Karpas-422 (cell line): ENCODE results near the gene PUS10. TPM values are rescaled to one million over a fixed set of nuclear protein-coding genes. Genes with fewer than 3 reads are reported as not detected.
A peak's percentile ranks its signal among the peaks of the same experiment; 100 is the strongest.
"Not testable (repeated sequence)": the region's sequence is repeated elsewhere in the genome, so short reads cannot be mapped to it uniquely, and the experiment has no call there.

Source experiments
- DNase-seq: peaks from one replicate; pipeline ENCODE4 v3.0.0-alpha.2; 2015
- H2AFZ ChIP-seq: fragments of 200-600 bp; sonication (generic); 2 replicates; pipeline ENCODE4 v1.6.1; 2014; ENCODE audit warnings: antibody characterized with exemption, low read length, mixed read lengths
- H3K27ac ChIP-seq: fragments of 200-600 bp; sonication (generic); 2 replicates; pipeline ENCODE4 v1.5.1; 2014; ENCODE audit warnings: mild to moderate bottlenecking, low read length, moderate library complexity
- H3K27me3 ChIP-seq: fragments of 200-600 bp; sonication (generic); 2 replicates; pipeline ENCODE4 v1.6.1; 2014; ENCODE audit warnings: low read length, mixed read lengths
- H3K36me3 ChIP-seq: fragments of 200-600 bp; sonication (generic); 2 replicates; pipeline ENCODE4 v1.6.1; 2014; ENCODE audit warnings: low read length, mixed read lengths; ENCODE audit not compliant: insufficient read depth
- H3K4me1 ChIP-seq: fragments of 200-600 bp; sonication (generic); 2 replicates; pipeline ENCODE4 v1.6.1; 2014; ENCODE audit warnings: mild to moderate bottlenecking, low read length, mixed read lengths
- H3K4me2 ChIP-seq: fragments of 200-600 bp; sonication (generic); 2 replicates; pipeline ENCODE4 v1.6.1; 2014; ENCODE audit warnings: low read length, low read depth, mild to moderate bottlenecking; ENCODE audit not compliant: poor library complexity, severe bottlenecking
- H3K4me3 ChIP-seq: fragments of 200-600 bp; sonication (generic); 2 replicates; pipeline ENCODE4 v1.5.1; 2014; ENCODE audit warnings: mild to moderate bottlenecking, antibody characterized with exemption, low read length, mixed read lengths
- H3K79me2 ChIP-seq: fragments of 200-600 bp; sonication (generic); 2 replicates; pipeline ENCODE4 v1.6.1; 2014; ENCODE audit warnings: mild to moderate bottlenecking, low read length, mixed read lengths
- H3K9ac ChIP-seq: fragments of 200-600 bp; sonication (generic); 2 replicates; pipeline ENCODE4 v1.6.0; 2014; ENCODE audit warnings: low read length
- H3K9me2 ChIP-seq: fragments of 200-600 bp; sonication (generic), shearing (Covaris generic); replicated peaks from 2 replicates; pipeline ENCODE4 v1.6.0; 2014; ENCODE audit warnings: mild to moderate bottlenecking, low read length, moderate library complexity; ENCODE audit not compliant: insufficient read depth
- H3K9me3 ChIP-seq: fragments of 300-700, 200-600 bp; sonication (generic); 2 replicates; pipeline ENCODE4 v1.6.1; 2014; ENCODE audit warnings: low read length, mixed read lengths
- H4K20me1 ChIP-seq: fragments of 200-600 bp; sonication (generic); 2 replicates; pipeline ENCODE4 v1.6.1; 2014; ENCODE audit warnings: mild to moderate bottlenecking, antibody characterized with exemption, low read length, low read depth; ENCODE audit not compliant: insufficient read depth
- total RNA-seq: library from RNA; depleted of rRNA; stranded (reverse); fragments of >200 nt; shearing (Covaris generic); gene quantifications from 2 replicates; pipeline ENCODE4 v1.2.3, GENCODE V29; 2014; ENCODE audit warnings: low replicate concordance

PUS10 gene
- total RNA-seq, 1 experiment from 2014 or later, result 18.8 TPM

GRCh38 chr2:61044636-61045035 lies 26.6 kb upstream of the PUS10 start:
- H3K9me2 ChIP-seq, result no peaks in the 10 kb centered on the region
- H3K27me3 ChIP-seq, result no peaks in the 10 kb centered on the region
- H3K9ac ChIP-seq, result no peak overlapping the region
- H4K20me1 ChIP-seq, result no peaks in the 10 kb centered on the region
- H3K79me2 ChIP-seq, result peaks cover 51% of the 10 kb centered on the region
- no peak for DNase-seq
- H3K4me3 ChIP-seq, result no peak overlapping the region
- H3K4me1 ChIP-seq, result peaks cover 11% of the 10 kb centered on the region
- H2AFZ ChIP-seq, result no peak overlapping the region
- H3K9me3 ChIP-seq, result no peaks in the 10 kb centered on the region
- peaks cover 32% of the 10 kb centered on the region for H3K36me3 ChIP-seq
- no peak overlapping the region for H3K4me2 ChIP-seq
- peak overlapping the region; percentile 5; the same call in 1 of the 2 replicates for H3K27ac ChIP-seq

GRCh38 chr2:61042807-61043206 lies 24.8 kb upstream of the PUS10 start:
- Histone ChIP-seq H3K9ac (no peak overlapping the region), H3K9me3 (no peaks in the 10 kb centered on the region), H3K4me2 (no peak overlapping the region), H3K27ac (no peak overlapping the region), H3K4me1 (peaks cover 11% of the 10 kb centered on the region), H3K79me2 (peaks cover 47% of the 10 kb centered on the region), H4K20me1 (no peaks in the 10 kb centered on the region), H3K27me3 (no peaks in the 10 kb centered on the region), H3K9me2 (no peaks in the 10 kb centered on the region), H3K4me3 (no peak overlapping the region), H3K36me3 (peaks cover 21% of the 10 kb centered on the region), H2AFZ (no peak overlapping the region)
- no peak for DNase-seq

GRCh38 chr2:61036643-61037042 lies 18.6 kb upstream of the PUS10 start:
- Histone ChIP-seq H3K79me2 (peaks cover 11% of the 10 kb centered on the region), H3K36me3 (peaks cover 34% of the 10 kb centered on the region)
- DNase-seq, H4K20me1 ChIP-seq, H3K4me2 ChIP-seq, H3K9me3 ChIP-seq, H3K9me2 ChIP-seq, H3K9ac ChIP-seq, H3K27me3 ChIP-seq, H2AFZ ChIP-seq, H3K4me3 ChIP-seq, H3K4me1 ChIP-seq, H3K27ac ChIP-seq: not testable (repeated sequence)

GRCh38 chr2:61034592-61034991 lies 16.5 kb upstream of the PUS10 start:
- H4K20me1 ChIP-seq, H3K9me3 ChIP-seq, H3K4me2 ChIP-seq, DNase-seq, H3K27ac ChIP-seq, H3K9ac ChIP-seq, H3K4me1 ChIP-seq, H2AFZ ChIP-seq, H3K9me2 ChIP-seq, H3K4me3 ChIP-seq, H3K27me3 ChIP-seq: not testable (repeated sequence)
- H3K79me2 ChIP-seq, result peaks cover 14% of the 10 kb centered on the region
- H3K36me3 ChIP-seq, result peaks cover 40% of the 10 kb centered on the region

- no peak overlapping the region for H3K9ac ChIP-seq
- H3K4me3 ChIP-seq, result no peak overlapping the region
- H3K9me3 ChIP-seq, result no peaks in the 10 kb centered on the region
- H3K79me2 ChIP-seq, result peaks cover 57% of the 10 kb centered on the region
- no peaks in the 10 kb centered on the region for H3K27me3 ChIP-seq
- DNase-seq, result no peak
- H3K36me3 ChIP-seq, result peaks cover 33% of the 10 kb centered on the region
- no peaks in the 10 kb centered on the region for H4K20me1 ChIP-seq
- no peak overlapping the region for H2AFZ ChIP-seq
- no peaks in the 10 kb centered on the region for H3K4me1 ChIP-seq
- no peak overlapping the region for H3K27ac ChIP-seq
- H3K4me2 ChIP-seq, result no peak overlapping the region
- H3K9me2 ChIP-seq, result no peaks in the 10 kb centered on the region
Measured at GRCh38 chr2:61029533-61029932, 11.5 kb upstream of the PUS10 start.

GRCh38 chr2:61023670-61024069 lies 5.6 kb upstream of the PUS10 start:
- H2AFZ ChIP-seq, result no peak overlapping the region
- peaks cover 93% of the 10 kb centered on the region for H3K79me2 ChIP-seq
- peaks cover 11% of the 10 kb centered on the region; the same call in 1 of the 2 replicates for H3K9me3 ChIP-seq
- peaks cover 29% of the 10 kb centered on the region for H3K36me3 ChIP-seq
- no peak overlapping the region for H3K4me3 ChIP-seq
- no peaks in the 10 kb centered on the region for H4K20me1 ChIP-seq
- no peak for DNase-seq
- H3K4me1 ChIP-seq, result peaks cover 10% of the 10 kb centered on the region
- no peak overlapping the region for H3K9ac ChIP-seq
- H3K27me3 ChIP-seq, result no peaks in the 10 kb centered on the region
- H3K27ac ChIP-seq, result no peak overlapping the region
- no peak overlapping the region for H3K4me2 ChIP-seq
- no peaks in the 10 kb centered on the region for H3K9me2 ChIP-seq

GRCh38 chr2:61021228-61021660 lies 3.2 kb upstream of the PUS10 start:
- no peak for DNase-seq
- Histone ChIP-seq H3K9me3 (peaks cover 11% of the 10 kb centered on the region; the same call in 1 of the 2 replicates), H3K9ac (no peak overlapping the region), H3K79me2 (peaks cover 94% of the 10 kb centered on the region), H3K27me3 (no peaks in the 10 kb centered on the region), H3K4me2 (no peak overlapping the region), H2AFZ (no peak overlapping the region), H3K4me1 (peaks cover 13% of the 10 kb centered on the region), H3K36me3 (peaks cover 29% of the 10 kb centered on the region), H4K20me1 (no peaks in the 10 kb centered on the region), H3K9me2 (no peaks in the 10 kb centered on the region), H3K27ac (no peak overlapping the region), H3K4me3 (no peak overlapping the region)

- H3K79me2 ChIP-seq, result peaks cover 93% of the 10 kb centered on the region
- peaks cover 11% of the 10 kb centered on the region; the same call in 1 of the 2 replicates for H3K9me3 ChIP-seq
- H3K4me1 ChIP-seq, result peaks cover 30% of the 10 kb centered on the region
- peak overlapping the region; percentile 95 for H3K4me2 ChIP-seq
- DNase-seq, result no peak
- peak overlapping the region; percentile 78 for H3K27ac ChIP-seq
- no peak overlapping the region for H2AFZ ChIP-seq
- no peaks in the 10 kb centered on the region for H4K20me1 ChIP-seq
- H3K4me3 ChIP-seq, result peak overlapping the region; percentile 87
- peaks cover 29% of the 10 kb centered on the region for H3K36me3 ChIP-seq
- no peaks in the 10 kb centered on the region for H3K9me2 ChIP-seq
- peak overlapping the region; percentile 85 for H3K9ac ChIP-seq
- no peaks in the 10 kb centered on the region for H3K27me3 ChIP-seq
Measured at GRCh38 chr2:61018798-61019197, 743 bp upstream of the PUS10 start.
